ENCODE measurements around the gene CCDC51. TPM values are rescaled to one million over a fixed set of nuclear protein-coding genes. Genes with fewer than 3 reads are reported as not detected.

CCDC51 gene
- total RNA-seq, 1 experiment from 2014 or later, result 11.8 TPM

GRCh38 chr3:48418140-48418539 lies 21.8 kb downstream of the CCDC51 start:
- TF ChIP-seq EZH2 (IDR thresholded peaks at IDR 0.05; ENCODE audit: borderline replicate concordance, low read depth, low read length, poor library complexity, severe bottlenecking), result no peak
- Histone ChIP-seq H3K36me3 (ENCODE audit: insufficient read depth, low read length, poor library complexity, severe bottlenecking) (no peaks in the 10 kb centered on the region), H3K27ac (ENCODE audit: low read depth, low read length, poor library complexity, severe bottlenecking) (no peak overlapping the region), H3K9me3 (ENCODE audit: low read depth, low read length, poor library complexity, severe bottlenecking) (no peaks in the 10 kb centered on the region), H3K27me3 (replicated peaks; ENCODE audit: insufficient read depth, low read depth, low read length, poor library complexity) (no peaks in the 10 kb centered on the region), H3K4me3 (ENCODE audit: low read depth, low read length, poor library complexity, severe bottlenecking) (no peak overlapping the region), H3K4me1 (ENCODE audit: insufficient read depth, low read length, poor library complexity, severe bottlenecking) (no peaks in the 10 kb centered on the region)
- CTCF ChIA-PET, result interaction anchor here (1.1 kb wide), 1 partner anchor 18 kb away, joined by 3 read pairs; no protein-coding TSS in a partner anchor
- no peak for DNase-seq (ENCODE audit: low spot score)
- POLR2A ChIA-PET (ENCODE audit: low non-redundant PET), result no interaction called here
- intact Hi-C loops (cut with micrococcal nuclease; ENCODE audit: unreplicated experiment), result no loop called here
- BruUV-seq (replicated peaks), result no TSS peak

GRCh38 chr3:48417529-48418108 lies 22.3 kb downstream of the CCDC51 start:
- no peaks in the 10 kb centered on the region for H3K9me3 ChIP-seq (ENCODE audit: low read depth, low read length, poor library complexity, severe bottlenecking)
- H3K4me1 ChIP-seq (ENCODE audit: insufficient read depth, low read length, poor library complexity, severe bottlenecking), result no peaks in the 10 kb centered on the region
- no peak overlapping the region for H3K27ac ChIP-seq (ENCODE audit: low read depth, low read length, poor library complexity, severe bottlenecking)
- H3K27me3 ChIP-seq (replicated peaks; ENCODE audit: insufficient read depth, low read depth, low read length, poor library complexity), result no peaks in the 10 kb centered on the region
- intact Hi-C loops (cut with micrococcal nuclease; ENCODE audit: unreplicated experiment), result no loop called here
- POLR2A ChIA-PET (ENCODE audit: low non-redundant PET), result no interaction called here
- CTCF ChIA-PET, result no interaction called here
- BruUV-seq (replicated peaks), result no TSS peak
- TF ChIP-seq EZH2 (IDR thresholded peaks at IDR 0.05; ENCODE audit: borderline replicate concordance, low read depth, low read length, poor library complexity, severe bottlenecking) (no peak), CTCF (conservative IDR thresholded peaks at IDR 0.05; ENCODE audit: low read depth, low read length) (no peak)
- no peak for DNase-seq (ENCODE audit: low spot score)
- H3K36me3 ChIP-seq (ENCODE audit: insufficient read depth, low read length, poor library complexity, severe bottlenecking), result no peaks in the 10 kb centered on the region
- H3K4me3 ChIP-seq (ENCODE audit: low read depth, low read length, poor library complexity, severe bottlenecking), result no peak overlapping the region

- Histone ChIP-seq H3K27me3 (replicated peaks; ENCODE audit: insufficient read depth, low read depth, low read length, poor library complexity) (no peaks in the 10 kb centered on the region), H3K27ac (ENCODE audit: low read depth, low read length, poor library complexity, severe bottlenecking) (no peak overlapping the region), H3K4me1 (ENCODE audit: insufficient read depth, low read length, poor library complexity, severe bottlenecking) (no peaks in the 10 kb centered on the region), H3K4me3 (ENCODE audit: low read depth, low read length, poor library complexity, severe bottlenecking) (no peak overlapping the region), H3K36me3 (ENCODE audit: insufficient read depth, low read length, poor library complexity, severe bottlenecking) (no peaks in the 10 kb centered on the region), H3K9me3 (ENCODE audit: low read depth, low read length, poor library complexity, severe bottlenecking) (no peaks in the 10 kb centered on the region)
- CTCF ChIA-PET, result no interaction called here
- TF ChIP-seq EZH2 (IDR thresholded peaks at IDR 0.05; ENCODE audit: borderline replicate concordance, low read depth, low read length, poor library complexity, severe bottlenecking), result no peak
- TF ChIP-seq CTCF (conservative IDR thresholded peaks at IDR 0.05; ENCODE audit: low read depth, low read length), result no peak
- no TSS peak for BruUV-seq (replicated peaks)
- intact Hi-C loops (cut with micrococcal nuclease; ENCODE audit: unreplicated experiment), result no loop called here
- POLR2A ChIA-PET (ENCODE audit: low non-redundant PET), result no interaction called here
- no peak for DNase-seq (ENCODE audit: low spot score)
Observed at GRCh38 chr3:48416546-48416945, 23.4 kb downstream of the CCDC51 start.

- no peaks in the 10 kb centered on the region for H3K27me3 ChIP-seq (replicated peaks; ENCODE audit: insufficient read depth, low read depth, low read length, poor library complexity)
- H3K27ac ChIP-seq (ENCODE audit: low read depth, low read length, poor library complexity, severe bottlenecking), result no peak overlapping the region
- no peaks in the 10 kb centered on the region for H3K36me3 ChIP-seq (ENCODE audit: insufficient read depth, low read length, poor library complexity, severe bottlenecking)
- TF ChIP-seq CTCF (conservative IDR thresholded peaks at IDR 0.05; ENCODE audit: low read depth, low read length) (no peak), EZH2 (IDR thresholded peaks at IDR 0.05; ENCODE audit: borderline replicate concordance, low read depth, low read length, poor library complexity, severe bottlenecking) (no peak)
- BruUV-seq (replicated peaks), result no TSS peak
- no peak overlapping the region for H3K4me3 ChIP-seq (ENCODE audit: low read depth, low read length, poor library complexity, severe bottlenecking)
- intact Hi-C loops (cut with micrococcal nuclease; ENCODE audit: unreplicated experiment), result no loop called here
- H3K4me1 ChIP-seq (ENCODE audit: insufficient read depth, low read length, poor library complexity, severe bottlenecking), result no peaks in the 10 kb centered on the region
- POLR2A ChIA-PET (ENCODE audit: low non-redundant PET), result no interaction called here
- no peak for DNase-seq (ENCODE audit: low spot score)
- CTCF ChIA-PET, result no interaction called here
- H3K9me3 ChIP-seq (ENCODE audit: low read depth, low read length, poor library complexity, severe bottlenecking), result no peaks in the 10 kb centered on the region
Observed at GRCh38 chr3:48416091-48416505, 23.8 kb downstream of the CCDC51 start.
